Smooth muscle cell of the coronary artery (primary cell): Measurements from ENCODE around the gene PKN1. TPM values are rescaled to one million over a fixed set of nuclear protein-coding genes. Genes with fewer than 3 reads are reported as not detected.

Source experiments
- total RNA-seq: library from RNA; depleted of rRNA; stranded (reverse); fragments of >200 nt; gene quantifications from 2 replicates; pipeline ENCODE4 v1.2.3, GENCODE V29; 2014; ENCODE audit warnings: low replicate concordance

PKN1 gene
- total RNA-seq: 137 and 164 TPM in 2 replicates

DNA sequence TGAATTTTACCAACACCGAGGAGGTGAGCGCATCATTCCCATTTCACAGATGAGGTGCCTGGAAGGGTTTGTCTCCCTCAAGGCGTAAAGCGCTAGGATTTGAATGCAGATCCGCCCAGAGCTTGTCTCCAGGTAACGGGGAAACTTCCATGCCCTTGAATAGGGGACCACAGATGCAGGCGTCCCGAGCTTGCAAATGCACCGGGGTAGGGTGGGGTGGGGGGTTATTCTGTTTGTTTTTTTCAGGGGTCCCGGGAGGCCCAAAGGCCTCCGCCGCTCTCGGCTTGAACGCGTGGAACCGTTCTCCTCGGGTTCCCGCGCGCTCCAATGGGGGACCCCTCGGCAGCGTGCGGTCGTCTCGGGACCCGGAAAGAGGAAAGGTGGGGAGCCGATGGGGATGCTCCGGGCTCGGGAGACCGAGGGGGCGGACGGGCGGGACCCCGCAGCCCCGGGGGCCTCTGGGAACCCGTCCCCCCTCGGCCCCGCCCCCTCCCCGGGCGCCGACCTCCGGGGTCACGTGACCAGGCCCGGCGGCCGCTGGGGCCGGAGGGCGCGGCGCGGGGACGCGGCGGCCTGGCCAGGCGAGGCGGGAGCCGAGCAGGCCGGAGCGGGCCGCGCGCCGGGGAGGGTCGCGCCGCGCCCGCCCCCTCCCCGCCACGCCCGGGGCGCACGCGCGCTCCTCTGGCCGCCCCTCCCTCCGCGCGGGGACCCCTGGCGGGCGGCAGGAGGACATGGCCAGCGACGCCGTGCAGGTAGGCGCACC lies at the start of gene PKN1:
Gene PKN1 (plus strand): TSS at position 516 of the 763 bp plus-strand sequence. CDS start 216 bp downstream, at position 732.

DNA sequence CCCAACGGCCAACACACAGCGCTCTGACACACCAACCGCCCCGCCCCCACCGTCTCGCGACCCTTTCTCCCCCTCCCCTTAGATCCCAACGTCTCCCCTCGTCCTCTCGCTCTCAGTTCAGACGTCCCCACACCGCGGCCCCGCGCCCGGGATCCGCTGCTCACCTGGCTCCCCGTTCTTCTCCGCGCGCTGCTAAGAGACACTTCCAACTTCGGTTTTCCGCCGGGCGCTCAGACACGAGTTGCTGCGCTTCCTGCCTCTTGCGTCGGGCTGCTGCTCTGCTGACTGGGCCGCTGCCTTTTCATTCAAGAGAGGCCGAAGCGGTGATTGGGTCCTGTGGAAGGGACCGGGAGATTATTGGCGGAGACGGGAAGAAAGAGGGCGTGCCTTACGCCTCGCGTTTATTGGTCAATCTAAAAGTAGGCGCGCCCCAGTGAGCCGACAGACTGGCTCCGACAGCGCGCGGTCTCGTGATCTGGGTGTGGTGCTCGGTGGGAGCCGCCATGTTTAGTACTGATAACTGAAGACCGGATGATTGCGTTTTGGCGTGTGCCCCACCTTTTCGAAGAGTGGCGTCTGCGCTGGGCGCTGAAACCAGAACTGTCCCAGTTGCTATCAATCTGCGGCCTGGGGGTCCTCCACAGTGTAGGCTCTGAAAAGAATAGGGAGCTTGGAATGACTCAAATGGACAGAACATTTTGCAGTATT lies 13.8 kb upstream of the PKN1 start, which contains the start of gene DDX39A:
Gene DDX39A (minus strand): TSS at position 236 of the 708 bp plus-strand sequence. CDS start 6,121 bp downstream, outside the sequence.

DNA sequence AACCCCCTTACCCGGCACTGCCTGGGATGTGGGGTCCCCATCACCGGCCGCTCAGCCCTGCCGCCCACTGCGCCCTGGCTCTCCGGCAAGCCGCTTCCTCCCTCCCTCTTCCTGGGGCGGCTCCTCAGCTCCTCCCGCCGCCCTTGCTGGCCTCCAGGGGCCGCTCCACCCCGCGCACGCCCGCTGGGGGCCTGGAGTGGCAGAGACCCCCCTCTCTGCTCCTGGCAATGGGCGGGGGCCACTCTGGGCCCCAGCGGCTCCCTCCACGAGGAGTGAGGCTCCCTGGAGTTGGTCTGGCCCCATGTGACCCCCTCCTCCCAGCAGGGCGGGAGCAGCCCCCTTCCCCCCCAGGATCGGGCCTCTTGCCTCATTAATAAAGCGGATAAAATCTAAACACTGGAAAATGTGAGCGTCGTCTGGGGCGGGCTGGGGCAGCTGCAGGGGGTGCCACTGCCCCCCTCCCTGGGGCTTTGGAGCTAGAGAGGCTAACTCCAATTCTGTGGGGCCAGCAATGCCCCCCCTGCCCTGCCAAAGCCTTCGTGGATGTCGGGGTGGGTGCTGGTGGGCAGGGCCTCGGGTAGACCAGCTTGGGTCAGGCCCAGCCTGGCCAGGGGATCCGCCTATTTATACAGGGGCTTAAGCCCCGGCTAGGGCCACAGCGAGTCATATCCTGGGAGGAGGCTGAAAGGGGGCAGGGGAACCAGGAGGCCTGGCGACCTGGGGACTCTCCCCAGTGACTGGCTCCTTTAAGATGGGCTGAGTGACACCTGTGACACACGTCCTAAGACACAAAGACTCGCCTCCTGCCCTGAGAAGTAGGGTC lies 42.4 kb downstream of the PKN1 start, which contains the start of gene PTGER1:
Gene PTGER1 (minus strand): TSS at position 104 of the 823 bp plus-strand sequence. CDS start 1,034 bp downstream, outside the sequence.

GRCh38 chr19:14496029-14496833 lies 63.1 kb downstream of the PKN1 start, which contains the start of gene GIPC1:
TSS of gene GIPC1 (minus strand) at chr19:14496127. CDS start at chr19:14482976, 13,151 bp downstream.

DNA sequence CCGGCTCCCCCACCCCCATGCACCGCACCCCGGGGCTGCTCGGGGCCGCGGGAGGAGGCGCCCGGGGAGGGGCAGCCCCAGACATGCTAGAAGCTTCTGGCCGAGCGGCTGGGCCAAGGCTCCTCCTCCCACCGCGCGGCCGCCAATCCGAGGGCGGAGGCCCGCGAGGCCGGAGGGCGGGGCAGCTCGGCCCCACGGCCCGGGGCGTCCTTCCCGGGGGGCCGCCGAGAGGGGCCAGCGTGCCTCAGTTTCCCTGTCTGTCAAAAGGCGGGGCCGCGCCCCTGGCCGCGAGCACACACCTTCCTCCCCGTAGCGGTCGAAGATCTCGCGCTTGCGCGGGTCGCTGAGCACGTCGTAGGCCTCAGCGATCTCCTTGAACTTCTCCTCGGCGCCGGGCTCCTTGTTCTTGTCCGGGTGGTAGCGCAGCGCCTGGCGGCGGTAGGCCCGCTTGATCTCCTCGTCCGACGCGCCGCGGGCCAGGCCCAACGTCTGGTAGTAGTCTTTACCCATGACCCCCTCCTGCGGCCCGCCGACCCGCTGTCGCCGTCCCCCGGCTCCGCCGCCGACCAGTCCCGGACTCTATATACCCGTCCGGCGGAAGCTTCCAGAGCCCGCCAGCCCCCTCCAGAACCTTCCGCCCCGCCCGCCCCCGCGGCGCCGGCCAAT lies 84.9 kb downstream of the PKN1 start, which contains the start of gene DNAJB1:
Gene DNAJB1 (minus strand): TSS at position 558 of the 666 bp plus-strand sequence. CDS start 48 bp downstream, at position 510.

Other genes with a start within 250 kb of the PKN1 start
- gene ADGRL1, start 227.1 kb upstream of the PKN1 start, total RNA-seq: 4.4 and 8.5 TPM in 2 replicates
- gene ADGRE5, start 51.9 kb upstream of the PKN1 start, total RNA-seq: 13.1 and 15.8 TPM in 2 replicates
- gene DDX39A, start 14.0 kb upstream of the PKN1 start, total RNA-seq: 37.4 and 46.2 TPM in 2 replicates
- 0.12 and 1.5 TPM in 2 replicates for gene PTGER1, start 42.0 kb downstream of the PKN1 start, total RNA-seq
- 140 and 157 TPM in 2 replicates for gene GIPC1, start 62.8 kb downstream of the PKN1 start, total RNA-seq
- 38.9 and 73.2 TPM in 2 replicates for gene DNAJB1, start 85.1 kb downstream of the PKN1 start, total RNA-seq
- gene TECR, start 96.3 kb downstream of the PKN1 start, total RNA-seq: 28.1 and 35.0 TPM in 2 replicates
- 224 and 415 TPM in 2 replicates for gene NDUFB7, start 138.8 kb downstream of the PKN1 start, total RNA-seq
- gene CLEC17A, start 149.8 kb downstream of the PKN1 start, total RNA-seq: not detected in 2 replicates
- gene ADGRE3, start 241.5 kb downstream of the PKN1 start, total RNA-seq: not detected in 2 replicates